CD14-positive monocyte (primary cell): Measurements from ENCODE around the gene TMEM190. TPM values are rescaled to one million over a fixed set of nuclear protein-coding genes. Genes with fewer than 3 reads are reported as not detected.

Experiments used
- DNase-seq, 3 donors: peaks; one replicate each; pipeline ENCODE4 v3.0.0-alpha.2; 2011 to 2022
- H2AFZ ChIP-seq: 2 replicates; pipeline ENCODE4 v1.6.0; 2012; ENCODE audit warnings: mild to moderate bottlenecking, low read depth, low read length, inconsistent platforms; ENCODE audit not compliant: insufficient read depth, poor library complexity, severe bottlenecking
- H3K27ac ChIP-seq, 2 donors: 1 replicate in 1 of 2; 2 replicates in 1 of 2; pipeline ENCODE4 v1.5.1; 2012 to 2013; ENCODE audit warnings: low read length in 2 of 2, control low read depth in 1 of 2, inconsistent platforms in 1 of 2, low read depth in 1 of 2, mild to moderate bottlenecking in 1 of 2
- H3K27me3 ChIP-seq, 2 donors: one replicate each; pipeline versions ENCODE4 v1.6.0 to v1.6.1; 2011 to 2013; ENCODE audit warnings: low read length in 2 of 2; ENCODE audit not compliant: control insufficient read depth in 2 of 2, insufficient read depth in 2 of 2
- H3K36me3 ChIP-seq, 2 donors: replicated peaks in 1 of 2; 1 replicate in 1 of 2; 2 replicates in 1 of 2; pipeline versions ENCODE4 v1.5.1 to v1.6.1; 2012 to 2013; ENCODE audit warnings: low read length in 2 of 2, control low read depth in 1 of 2, inconsistent platforms in 1 of 2, mild to moderate bottlenecking in 1 of 2; ENCODE audit not compliant: insufficient read depth in 2 of 2, control insufficient read depth in 1 of 2
- H3K4me1 ChIP-seq, 2 donors: 1 replicate in 1 of 2; 2 replicates in 1 of 2; pipeline versions ENCODE4 v1.5.1 to v1.6.1; 2012 to 2013; ENCODE audit warnings: low read length in 2 of 2, control low read depth in 1 of 2, inconsistent platforms in 1 of 2, mild to moderate bottlenecking in 1 of 2, moderate library complexity in 1 of 2; ENCODE audit not compliant: insufficient read depth in 2 of 2, control insufficient read depth in 1 of 2
- H3K4me2 ChIP-seq: replicated peaks from 2 replicates; pipeline ENCODE3; 2012; ENCODE audit warnings: low read length, moderate library complexity, mild to moderate bottlenecking; ENCODE audit not compliant: poor library complexity, severe bottlenecking; ENCODE audit errors: extremely low read depth
- H3K4me3 ChIP-seq, 3 experiments: fragments of 200-600 bp in 1 of 3; sonication (generic) in 1 of 3; replicated peaks in 1 of 3; 1 replicate in 2 of 3; 2 replicates in 1 of 3; pipeline ENCODE4 v1.5.1; 2011 to 2013; ENCODE audit warnings: low read length in 3 of 3, mild to moderate bottlenecking in 3 of 3, control low read depth in 2 of 3, low read depth in 2 of 3, inconsistent platforms in 1 of 3, moderate library complexity in 1 of 3
- H3K79me2 ChIP-seq: 2 replicates; pipeline ENCODE4 v1.6.0; 2012; ENCODE audit warnings: mild to moderate bottlenecking, control low read depth, inconsistent platforms, low read length, moderate library complexity; ENCODE audit not compliant: insufficient read depth
- H3K9ac ChIP-seq: 2 replicates; pipeline ENCODE4 v1.6.0; 2017; ENCODE audit warnings: low read length, mild to moderate bottlenecking; ENCODE audit not compliant: insufficient read depth, poor library complexity, severe bottlenecking
- H3K9me3 ChIP-seq, 2 donors: replicated peaks in 1 of 2; 1 replicate in 1 of 2; 2 replicates in 1 of 2; pipeline versions ENCODE4 v1.5.1 to v1.6.1; 2012 to 2013; ENCODE audit warnings: low read length in 2 of 2, control low read depth in 1 of 2; ENCODE audit not compliant: control insufficient read depth in 1 of 2, insufficient read depth in 1 of 2
- H4K20me1 ChIP-seq: 2 replicates; pipeline ENCODE4 v1.6.0; 2012; ENCODE audit warnings: mild to moderate bottlenecking, low read length, control low read depth, moderate library complexity; ENCODE audit not compliant: insufficient read depth
- H3K27ac Mint-ChIP-seq, 7 donors: one replicate each; pipeline ENCODE4 v1.8.0; 2020; ENCODE audit warnings: mild to moderate bottlenecking in 7 of 7, mixed read lengths in 7 of 7, moderate library complexity in 6 of 7, inconsistent platforms in 2 of 7
- H3K27me3 Mint-ChIP-seq, 3 donors: one replicate each; pipeline ENCODE4 v1.8.0; 2021 to 2022; ENCODE audit warnings: low read depth in 3 of 3, mild to moderate bottlenecking in 3 of 3, mixed read lengths in 3 of 3, moderate library complexity in 3 of 3, inconsistent platforms in 1 of 3
- H3K36me3 Mint-ChIP-seq, 2 donors: one replicate each; pipeline ENCODE4 v1.8.0; 2020; ENCODE audit warnings: mixed read lengths in 2 of 2, inconsistent platforms in 1 of 2, mild to moderate bottlenecking in 1 of 2
- H3K4me1 Mint-ChIP-seq: one replicate; pipeline ENCODE4 v1.8.0; 2020; ENCODE audit warnings: mild to moderate bottlenecking, mixed read lengths
- H3K4me3 Mint-ChIP-seq, 2 donors: one replicate each; pipeline ENCODE4 v1.8.0; 2020; ENCODE audit warnings: mild to moderate bottlenecking in 2 of 2, mixed read lengths in 2 of 2, moderate library complexity in 1 of 2
- H3K9me3 Mint-ChIP-seq, 7 donors: one replicate each; pipeline ENCODE4 v1.8.0; 2020 to 2022; ENCODE audit warnings: mixed read lengths in 7 of 7, mild to moderate bottlenecking in 6 of 7, moderate library complexity in 6 of 7, inconsistent platforms in 2 of 7
- WGBS: methylation state at CpG from one replicate; pipeline ENCODE4 v1.1.5; 2013; ENCODE audit warnings: missing lambda C conversion rate; ENCODE audit not compliant: insufficient coverage; 5-methylcytosine and 5-hydroxymethylcytosine counted together
- intact Hi-C, 2 donors: fragments of 100-400 bp; cut with micrococcal nuclease; formaldehyde crosslinking; loops; one replicate each; pipeline versions ENCODE4 v1.15.0 to v1.15.1; 2023
- polyA plus RNA-seq, 3 donors: library from polyadenylated mRNA; depleted of rRNA in 1 of 3; unstranded in 2 of 3; stranded (reverse) in 1 of 3; fragments of 300-500 nt in 2 of 3; fragments of >200 nt in 1 of 3; fragmentation: Illumina TruSeq in 2 of 3; gene quantifications; 1 replicate in 2 of 3; 2 replicates in 1 of 3; pipeline ENCODE4 v1.2.3, GENCODE V29; 2012 to 2021
- TF ChIP-seq, protein P1 (sequence below): fragments of 200-600 bp; IDR thresholded peaks from one replicate; pipeline ENCODE4 v1.8.0; 2022; ENCODE audit warnings: antibody characterized with exemption, mild to moderate bottlenecking

TMEM190 gene
- polyA plus RNA-seq, 3 donors, result not detected

DNA sequence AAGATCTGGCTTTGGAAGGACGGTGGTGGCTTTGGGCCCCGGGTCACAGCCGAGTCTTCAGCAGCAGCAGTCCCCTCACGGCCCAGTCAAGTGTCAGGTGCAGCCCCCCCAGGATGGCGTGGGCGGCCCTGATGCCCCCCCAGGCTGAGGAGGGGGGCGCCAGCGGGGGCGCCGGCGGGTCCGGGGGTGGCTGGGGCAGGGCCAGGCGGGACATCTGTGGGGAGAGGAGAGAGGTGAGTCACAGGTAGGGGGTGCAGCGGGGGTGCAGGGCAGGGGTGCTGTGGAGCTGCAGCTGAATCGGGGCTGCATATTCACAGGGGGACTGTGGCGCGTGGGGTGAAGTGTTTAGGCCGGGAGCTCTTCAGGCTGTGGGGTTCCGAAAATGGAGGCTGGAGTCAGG lies 10.7 kb upstream of the TMEM190 start:
- intact Hi-C loops, result no loop called here
- no peaks in the 10 kb centered on the region for H4K20me1 ChIP-seq
- no peak for DNase-seq
- H3K9me3 ChIP-seq, result peaks cover 1 to 2% of the 10 kb centered on the region in 2 donors
- TF ChIP-seq, protein P1, sequence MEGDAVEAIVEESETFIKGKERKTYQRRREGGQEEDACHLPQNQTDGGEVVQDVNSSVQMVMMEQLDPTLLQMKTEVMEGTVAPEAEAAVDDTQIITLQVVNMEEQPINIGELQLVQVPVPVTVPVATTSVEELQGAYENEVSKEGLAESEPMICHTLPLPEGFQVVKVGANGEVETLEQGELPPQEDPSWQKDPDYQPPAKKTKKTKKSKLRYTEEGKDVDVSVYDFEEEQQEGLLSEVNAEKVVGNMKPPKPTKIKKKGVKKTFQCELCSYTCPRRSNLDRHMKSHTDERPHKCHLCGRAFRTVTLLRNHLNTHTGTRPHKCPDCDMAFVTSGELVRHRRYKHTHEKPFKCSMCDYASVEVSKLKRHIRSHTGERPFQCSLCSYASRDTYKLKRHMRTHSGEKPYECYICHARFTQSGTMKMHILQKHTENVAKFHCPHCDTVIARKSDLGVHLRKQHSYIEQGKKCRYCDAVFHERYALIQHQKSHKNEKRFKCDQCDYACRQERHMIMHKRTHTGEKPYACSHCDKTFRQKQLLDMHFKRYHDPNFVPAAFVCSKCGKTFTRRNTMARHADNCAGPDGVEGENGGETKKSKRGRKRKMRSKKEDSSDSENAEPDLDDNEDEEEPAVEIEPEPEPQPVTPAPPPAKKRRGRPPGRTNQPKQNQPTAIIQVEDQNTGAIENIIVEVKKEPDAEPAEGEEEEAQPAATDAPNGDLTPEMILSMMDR, result no peak
- WGBS, result 81% methylated on average over 16 of the region's 19 CpGs
- H3K9ac ChIP-seq, result no peak overlapping the region
- H3K4me3 ChIP-seq, result no peak overlapping the region
- peaks cover 5% of the 10 kb centered on the region for H3K4me1 Mint-ChIP-seq
- no peak overlapping the region for H3K4me2 ChIP-seq
- H3K36me3 ChIP-seq, result no peaks in the 10 kb centered on the region
- peaks cover 25 to 31% of the 10 kb centered on the region in 2 donors for H3K27me3 ChIP-seq
- H3K27ac Mint-ChIP-seq, result no peak overlapping the region
- no peak overlapping the region for H3K27ac ChIP-seq
- peaks cover 4 to 6% of the 10 kb centered on the region in 2 donors for H3K4me1 ChIP-seq
- H2AFZ ChIP-seq, result no peak overlapping the region
- peaks cover 0 to 3% of the 10 kb centered on the region in 2 donors for H3K36me3 Mint-ChIP-seq
- peaks cover 0 to 15% (median 5%) of the 10 kb centered on the region in 7 donors for H3K9me3 Mint-ChIP-seq
- peaks cover 24 to 44% (median 38%) of the 10 kb centered on the region in 3 donors for H3K27me3 Mint-ChIP-seq
- no peaks in the 10 kb centered on the region for H3K79me2 ChIP-seq
- H3K4me3 Mint-ChIP-seq, result no peak overlapping the region

DNA sequence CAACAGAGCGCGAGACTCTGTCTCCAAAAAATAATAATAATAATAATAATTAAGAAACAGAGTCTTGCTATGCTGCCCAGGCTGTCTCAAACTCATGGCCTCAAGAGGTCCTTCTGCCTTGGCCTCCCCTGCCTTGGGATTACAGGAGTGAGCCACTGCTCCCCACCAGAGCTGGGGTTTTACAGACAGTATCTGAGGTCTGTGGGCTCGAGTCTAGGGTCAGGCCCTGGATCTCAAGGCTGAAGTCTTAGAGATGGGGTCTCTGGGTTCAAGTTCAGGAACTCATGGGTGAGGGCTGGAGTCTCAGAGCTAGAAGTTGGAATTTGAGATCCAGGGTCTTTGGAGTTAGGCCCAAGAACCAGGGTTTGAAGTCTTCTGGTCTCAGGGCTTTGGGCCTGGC lies 9.8 kb upstream of the TMEM190 start:
- no peak for DNase-seq
- intact Hi-C loops, result no loop called here
- Histone ChIP-seq H4K20me1 (no peaks in the 10 kb centered on the region), H3K9ac (no peak overlapping the region), H3K4me1 (peaks cover 4 to 6% of the 10 kb centered on the region in 2 donors), H2AFZ (no peak overlapping the region), H3K36me3 (no peaks in the 10 kb centered on the region), H3K27ac (no peak overlapping the region), H3K4me2 (no peak overlapping the region), H3K27me3 (peaks cover 28 to 38% of the 10 kb centered on the region in 2 donors), H3K9me3 (peaks cover 2 to 5% of the 10 kb centered on the region in 2 donors), H3K4me3 (no peak overlapping the region), H3K79me2 (no peaks in the 10 kb centered on the region)
- WGBS, result 80% methylated on average over 1 of the region's 3 CpGs
- Mint-ChIP-seq H3K4me3 (no peak overlapping the region), H3K4me1 (peaks cover 5% of the 10 kb centered on the region), H3K9me3 (peaks cover 0 to 23% (median 6%) of the 10 kb centered on the region in 7 donors), H3K27ac (no peak overlapping the region), H3K27me3 (peaks cover 32 to 53% (median 46%) of the 10 kb centered on the region in 3 donors), H3K36me3 (peaks cover 0 to 4% of the 10 kb centered on the region in 2 donors)
- TF ChIP-seq, protein P1, result no peak
